T follicular helper cell (primary cell): Measurements from ENCODE around the gene IL9.
A peak's percentile ranks its signal among the peaks of the same experiment; 100 is the strongest.

Experiments used
- DNase-seq: peaks from one replicate; pipeline ENCODE4 v3.0.0-alpha.2; 2020; ENCODE audit warnings: low read depth
- total RNA-seq, 2 experiments: gene quantifications; one replicate each; lab custom pipeline; 2026; lab: John Stamatoyannopoulos, UW

IL9 gene
- total RNA-seq, result 0 to 11.6 reads per million in 2 experiments

GRCh38 chr5:135895474-135896006 lies at the start of gene IL9:
Gene IL9 (minus strand): TSS chr5:135895841. CDS start chr5:135895816, 25 bp downstream.
- DNase-seq, result no peak

DNA sequence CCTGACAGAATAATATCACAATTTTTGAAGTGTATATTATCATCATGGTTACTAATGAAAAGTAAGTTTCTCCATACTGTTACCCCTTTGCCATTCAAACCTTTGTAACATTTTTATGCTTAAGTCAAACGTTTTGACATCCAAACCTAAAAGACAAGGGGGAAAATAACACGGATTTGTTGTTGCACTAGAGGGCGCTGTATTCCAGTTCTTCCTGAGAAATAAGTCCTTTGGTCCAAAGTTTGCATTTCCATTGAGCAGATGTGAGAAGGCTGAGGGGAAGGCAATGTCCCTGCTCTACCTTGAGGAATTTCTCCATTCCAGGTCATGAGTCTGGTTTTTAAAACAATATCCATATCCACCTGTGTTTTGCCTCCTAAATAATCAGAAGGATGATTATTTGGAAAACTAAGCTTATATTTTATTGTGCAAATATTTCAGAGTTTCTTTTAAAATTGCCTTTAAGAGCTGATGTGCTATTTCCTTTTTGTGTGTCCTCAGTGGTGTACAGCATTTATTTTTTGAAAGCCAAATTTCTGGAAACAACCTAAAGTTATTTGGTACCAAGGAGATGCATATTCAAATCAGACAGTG lies 49.4 kb upstream of the IL9 start:
- DNase-seq, result peak; percentile 15

GRCh38 chr5:135944564-135944963 lies 48.9 kb upstream of the IL9 start:
- no peak for DNase-seq

DNA sequence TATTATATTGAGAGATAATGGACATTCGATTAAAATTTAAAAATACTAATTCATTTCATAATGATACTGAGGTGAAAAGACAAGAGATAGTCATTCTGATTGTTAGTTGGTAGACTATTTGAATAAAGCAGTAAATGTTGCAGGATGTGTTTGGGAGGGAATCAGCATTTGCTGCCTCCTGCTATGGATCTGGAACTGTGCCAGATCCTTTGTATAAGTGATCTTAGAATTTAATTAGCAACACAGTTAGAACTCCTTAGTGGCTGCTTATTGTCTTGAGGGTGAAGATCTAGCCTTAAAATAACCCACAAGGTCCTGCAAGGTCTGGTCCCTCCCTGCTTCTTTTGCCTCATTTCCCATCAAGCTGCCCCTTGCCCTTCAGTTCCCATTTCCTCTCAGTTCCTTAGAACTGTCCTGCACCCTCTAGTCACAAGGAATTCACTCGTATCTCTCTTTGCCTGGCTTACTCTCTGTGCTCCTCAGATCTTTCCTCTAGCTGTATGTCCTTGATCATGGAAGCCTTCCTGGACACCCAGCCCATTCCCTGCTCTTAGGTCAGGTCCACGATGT lies 46.6 kb upstream of the IL9 start:
- no peak for DNase-seq

DNA sequence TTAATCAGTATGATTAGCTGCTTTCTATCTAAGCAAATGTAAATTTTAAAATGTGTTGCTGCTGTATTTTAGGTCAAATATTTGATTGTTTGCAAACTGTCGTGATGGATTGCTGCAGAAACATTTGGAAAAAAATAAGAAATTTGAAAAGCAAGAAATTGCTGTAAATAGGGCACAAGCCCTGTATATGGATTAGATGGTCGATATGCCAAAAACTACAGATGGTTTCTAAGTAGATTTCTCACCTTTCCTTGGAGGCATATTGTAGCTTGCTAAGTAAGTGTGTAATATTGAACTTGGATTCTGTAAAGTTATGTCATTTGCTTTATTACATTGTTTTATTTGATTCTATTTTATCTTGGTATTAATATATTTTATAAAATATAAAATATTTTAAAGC lies 46.1 kb upstream of the IL9 start:
- no peak for DNase-seq

DNA sequence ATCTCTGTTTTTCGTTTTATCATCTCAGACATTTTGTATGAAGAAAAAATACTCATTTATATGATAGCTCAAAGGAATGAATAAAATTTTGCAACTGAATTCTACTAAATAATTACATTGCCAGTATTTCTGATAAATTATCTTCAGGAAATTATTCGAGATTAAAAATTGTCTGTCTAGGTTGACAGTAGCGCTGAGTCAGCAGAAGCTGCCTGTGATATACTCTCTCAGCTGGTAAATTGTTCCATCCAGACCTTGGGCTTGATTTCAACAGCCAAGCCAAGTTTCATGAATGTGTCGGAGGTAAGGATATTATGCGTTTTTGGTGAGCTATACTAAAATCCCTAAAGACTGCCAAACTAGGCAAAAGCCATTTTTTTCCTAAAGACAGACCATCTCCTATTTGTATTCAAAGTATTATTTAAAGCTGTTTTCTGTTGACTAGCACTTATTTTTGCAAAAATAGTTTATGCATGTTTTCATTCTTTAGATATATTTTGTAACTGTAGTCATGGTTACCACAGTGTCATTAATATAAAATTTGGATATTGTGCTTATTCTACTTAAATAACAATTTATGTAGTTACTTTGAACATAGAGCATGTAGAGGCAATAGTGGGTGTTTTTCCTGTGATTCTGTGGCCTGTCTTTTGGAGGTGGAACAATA lies 41.7 kb upstream of the IL9 start:
- DNase-seq, result no peak

GRCh38 chr5:135934939-135935338 lies 39.3 kb upstream of the IL9 start:
- no peak for DNase-seq

DNA sequence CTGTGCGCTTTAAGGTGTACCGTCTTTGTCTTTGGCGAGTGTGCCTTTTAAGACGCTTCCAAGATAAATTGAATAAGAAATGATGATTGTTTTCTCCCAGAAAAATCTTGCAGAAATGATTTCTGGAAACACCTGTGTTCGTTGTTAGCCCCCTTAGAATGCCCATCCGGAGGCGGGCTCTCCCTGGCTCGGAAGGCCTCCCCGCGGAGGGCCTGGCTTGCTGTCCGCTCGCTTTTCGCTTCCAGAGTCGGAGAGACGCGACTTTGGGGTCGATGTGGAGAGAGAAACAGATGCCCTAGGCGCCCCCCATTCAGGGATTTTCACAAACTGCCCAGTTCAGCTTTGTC lies 35.3 kb upstream of the IL9 start:
- no peak for DNase-seq

DNA sequence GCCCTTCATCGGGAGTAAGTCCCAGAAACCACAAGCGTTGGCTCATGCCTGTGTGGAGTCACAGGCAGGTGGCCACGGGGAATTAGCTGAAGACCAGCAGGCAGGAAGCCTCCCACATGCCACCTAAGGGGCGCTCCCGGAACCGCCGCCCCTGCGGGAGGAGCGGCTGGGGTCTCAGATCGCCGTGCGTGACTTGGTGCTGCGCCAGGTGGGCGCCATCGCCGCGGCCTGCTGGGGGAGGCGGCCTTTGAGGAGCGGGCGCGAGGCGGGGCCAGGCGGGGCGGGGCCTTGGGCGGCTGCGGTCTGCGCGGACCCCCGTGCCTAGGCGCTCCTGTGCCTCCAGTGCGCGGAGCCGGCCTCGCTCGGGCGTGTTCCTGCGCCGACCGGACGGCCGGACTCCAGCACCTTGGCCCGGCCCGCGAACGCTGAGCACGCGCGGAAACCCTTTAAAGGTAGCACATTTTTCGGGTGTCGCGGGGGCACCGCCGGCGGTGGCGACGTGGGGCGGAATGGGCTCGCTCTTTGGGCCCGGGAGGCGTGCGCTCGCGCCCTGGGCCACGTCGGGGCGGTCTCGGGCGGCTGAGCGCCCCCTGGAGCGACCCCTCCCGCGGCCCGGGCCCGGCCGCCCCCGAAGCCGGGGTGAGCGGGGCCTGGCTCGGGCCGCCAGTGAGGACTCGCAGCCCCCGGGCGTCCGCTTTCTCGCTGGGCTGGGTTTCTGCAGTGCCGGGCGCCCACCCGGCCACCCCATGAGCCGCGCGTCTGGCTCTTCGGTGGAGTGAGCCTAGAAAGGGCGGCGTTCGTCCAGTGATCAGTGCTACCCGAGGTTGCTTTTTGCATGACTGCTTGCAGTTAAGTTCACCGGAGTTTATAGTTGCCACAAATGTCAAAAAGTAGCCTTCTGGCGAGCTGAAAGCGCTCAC lies 34.6 kb upstream of the IL9 start:
- DNase-seq, result no peak

- DNase-seq, result no peak
Observed at GRCh38 chr5:135921388-135921787, 25.7 kb upstream of the IL9 start.

DNA sequence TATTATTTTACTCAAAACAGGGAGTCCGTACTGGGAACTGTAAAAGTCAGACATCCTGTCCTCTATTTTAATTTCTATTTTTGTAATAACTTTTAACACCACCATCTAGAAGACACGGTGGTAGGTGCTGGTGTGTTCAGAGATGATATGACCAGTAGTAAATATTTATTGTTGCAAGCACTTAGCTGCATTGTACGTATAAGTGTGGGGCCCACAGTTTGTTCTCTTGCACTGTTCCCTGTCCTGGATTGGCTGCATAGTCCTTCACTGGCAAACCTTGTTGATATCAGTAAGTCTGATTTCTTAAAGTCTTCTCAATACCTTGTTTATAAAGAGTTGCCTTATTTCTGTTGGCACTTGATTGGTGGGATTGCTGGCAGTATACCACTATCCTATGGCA lies 24.6 kb upstream of the IL9 start:
- no peak for DNase-seq

DNA sequence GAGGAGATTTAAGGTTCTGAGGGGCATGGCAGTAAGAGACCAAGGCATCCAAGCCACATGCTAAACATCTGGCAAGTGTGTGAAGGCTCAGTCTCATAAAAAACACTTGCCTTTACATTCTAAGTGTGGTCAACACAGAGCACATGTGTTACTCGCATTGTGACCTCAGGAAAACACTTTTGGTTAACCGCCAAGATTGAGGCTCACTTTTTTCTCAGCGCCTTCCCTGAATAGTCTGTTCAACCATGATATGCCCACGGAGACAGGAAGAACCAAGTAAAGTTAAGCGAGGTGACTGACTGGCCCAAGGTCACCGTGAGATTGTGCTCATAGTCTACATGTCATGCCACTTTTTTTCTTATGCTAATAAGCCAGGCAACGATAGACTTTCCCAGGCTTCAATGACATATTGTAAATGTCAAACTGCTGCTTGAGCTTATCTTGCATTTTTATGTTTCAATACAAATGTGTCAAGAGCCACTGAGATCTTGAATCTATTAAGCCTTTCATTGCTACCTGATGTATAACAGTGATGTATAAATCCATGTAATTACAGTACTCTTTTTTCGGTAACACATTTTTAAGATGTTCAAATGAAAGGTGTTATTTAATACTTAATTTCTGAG lies 21.1 kb upstream of the IL9 start:
- no peak for DNase-seq

- no peak for DNase-seq
Observed at GRCh38 chr5:135915466-135916001, 19.9 kb upstream of the IL9 start.

- no peak for DNase-seq
Observed at GRCh38 chr5:135913713-135914626, 18.3 kb upstream of the IL9 start.

DNA sequence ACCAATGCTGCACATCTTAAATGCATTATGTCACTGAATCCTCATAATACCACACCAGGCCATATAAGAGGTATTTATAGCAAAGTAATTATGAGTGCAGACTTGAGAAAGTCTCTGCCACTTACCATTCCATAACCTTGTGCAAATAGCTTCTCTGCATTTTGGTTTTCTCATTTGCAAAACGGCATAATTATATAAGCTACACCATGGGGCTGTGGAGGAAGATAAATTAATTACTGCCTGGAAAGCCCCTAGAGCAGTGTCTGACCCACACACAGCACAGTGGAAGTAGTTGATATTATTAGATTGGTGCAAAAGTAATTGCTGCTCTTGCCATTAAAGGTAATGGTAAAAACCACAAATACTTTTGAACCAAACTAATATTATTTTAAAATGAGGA lies 9.5 kb upstream of the IL9 start:
- DNase-seq, result no peak

DNA sequence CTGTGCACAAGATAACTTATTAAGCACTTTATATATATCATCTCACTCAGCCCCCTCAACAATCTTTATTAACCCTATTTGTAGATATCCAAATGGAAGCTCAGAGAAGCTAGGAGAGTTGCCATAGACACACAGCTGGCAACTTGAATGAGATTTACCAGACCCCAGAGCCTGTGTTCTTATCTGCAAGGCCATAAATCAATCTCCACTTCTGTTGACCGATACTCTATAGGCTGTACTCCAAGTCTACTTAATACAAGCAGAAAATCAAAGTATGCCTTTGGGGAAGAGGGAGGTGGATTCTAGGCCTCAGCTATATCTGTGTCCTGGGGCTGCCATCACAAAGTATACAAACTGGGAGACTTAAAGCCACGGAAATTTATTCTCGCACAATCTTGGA lies 6.0 kb upstream of the IL9 start:
- DNase-seq, result no peak

- DNase-seq, result no peak
Observed at GRCh38 chr5:135900276-135900675, 4.6 kb upstream of the IL9 start.

GRCh38 chr5:135898651-135899050 lies 3.0 kb upstream of the IL9 start:
- no peak for DNase-seq

- no peak for DNase-seq
Observed at GRCh38 chr5:135894789-135895188, 852 bp downstream of the IL9 start.

- no peak for DNase-seq
Observed at GRCh38 chr5:135894276-135894675, 1.4 kb downstream of the IL9 start.

DNA sequence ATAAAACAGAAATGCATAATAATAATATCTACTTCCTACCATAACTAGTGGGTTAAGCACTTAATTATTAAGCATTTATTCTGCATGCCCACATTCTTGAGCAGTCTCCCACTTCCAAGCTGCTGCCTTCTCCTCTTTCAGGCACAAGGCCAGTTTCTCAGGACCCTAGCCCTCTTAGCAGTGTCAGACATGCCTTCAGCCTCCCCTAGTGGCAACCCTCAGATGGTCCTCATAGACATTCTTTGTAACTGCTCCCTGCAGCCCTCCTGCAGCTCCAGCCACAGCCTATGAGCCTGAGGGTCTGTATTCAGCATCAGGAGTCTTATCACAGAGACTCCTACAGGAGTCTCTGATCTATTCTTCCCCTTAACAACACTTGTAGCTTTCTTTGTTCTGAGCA lies 3.9 kb downstream of the IL9 start:
- DNase-seq, result no peak
